ENCODE results near the gene BCR.

The BCR gene

DNA sequence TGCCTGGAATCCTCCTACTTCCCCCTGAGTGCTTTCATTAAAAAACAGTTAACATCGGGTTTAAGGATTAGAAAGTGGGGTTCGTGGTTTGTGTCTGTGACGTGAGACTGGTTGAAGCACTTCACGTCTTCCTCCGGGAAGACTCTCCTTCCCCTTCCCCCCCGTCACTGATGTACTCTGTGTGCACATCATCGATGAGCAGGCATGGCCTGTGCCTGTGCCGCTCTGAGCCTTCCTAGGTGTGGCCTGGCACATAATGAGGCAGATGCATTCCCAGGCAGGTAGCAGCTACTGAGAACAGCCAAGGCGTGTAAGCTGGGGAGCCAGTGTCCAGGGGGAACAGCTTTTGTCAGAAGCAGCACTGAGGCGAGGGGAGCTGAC is 93.8 kb downstream of the BCR start:
- no peak for DNase-seq (ENCODE audit: extremely low read depth, insufficient read length)
- TF ChIP-seq, protein P1, sequence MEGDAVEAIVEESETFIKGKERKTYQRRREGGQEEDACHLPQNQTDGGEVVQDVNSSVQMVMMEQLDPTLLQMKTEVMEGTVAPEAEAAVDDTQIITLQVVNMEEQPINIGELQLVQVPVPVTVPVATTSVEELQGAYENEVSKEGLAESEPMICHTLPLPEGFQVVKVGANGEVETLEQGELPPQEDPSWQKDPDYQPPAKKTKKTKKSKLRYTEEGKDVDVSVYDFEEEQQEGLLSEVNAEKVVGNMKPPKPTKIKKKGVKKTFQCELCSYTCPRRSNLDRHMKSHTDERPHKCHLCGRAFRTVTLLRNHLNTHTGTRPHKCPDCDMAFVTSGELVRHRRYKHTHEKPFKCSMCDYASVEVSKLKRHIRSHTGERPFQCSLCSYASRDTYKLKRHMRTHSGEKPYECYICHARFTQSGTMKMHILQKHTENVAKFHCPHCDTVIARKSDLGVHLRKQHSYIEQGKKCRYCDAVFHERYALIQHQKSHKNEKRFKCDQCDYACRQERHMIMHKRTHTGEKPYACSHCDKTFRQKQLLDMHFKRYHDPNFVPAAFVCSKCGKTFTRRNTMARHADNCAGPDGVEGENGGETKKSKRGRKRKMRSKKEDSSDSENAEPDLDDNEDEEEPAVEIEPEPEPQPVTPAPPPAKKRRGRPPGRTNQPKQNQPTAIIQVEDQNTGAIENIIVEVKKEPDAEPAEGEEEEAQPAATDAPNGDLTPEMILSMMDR (IDR thresholded peaks at IDR 0.05; ENCODE audit: insufficient read depth, low read length, poor library complexity, severe bottlenecking), result no peak
- Histone ChIP-seq H3K36me3 (ENCODE audit: control insufficient read depth, insufficient read depth, low read length) (peaks cover 25% of the 10 kb centered on the region), H3K27me3 (replicated peaks; ENCODE audit: control insufficient read depth, insufficient read depth, low read length) (no peaks in the 10 kb centered on the region), H3K4me3 (replicated peaks; ENCODE audit: low read depth, low read length) (no peak overlapping the region)

DNA sequence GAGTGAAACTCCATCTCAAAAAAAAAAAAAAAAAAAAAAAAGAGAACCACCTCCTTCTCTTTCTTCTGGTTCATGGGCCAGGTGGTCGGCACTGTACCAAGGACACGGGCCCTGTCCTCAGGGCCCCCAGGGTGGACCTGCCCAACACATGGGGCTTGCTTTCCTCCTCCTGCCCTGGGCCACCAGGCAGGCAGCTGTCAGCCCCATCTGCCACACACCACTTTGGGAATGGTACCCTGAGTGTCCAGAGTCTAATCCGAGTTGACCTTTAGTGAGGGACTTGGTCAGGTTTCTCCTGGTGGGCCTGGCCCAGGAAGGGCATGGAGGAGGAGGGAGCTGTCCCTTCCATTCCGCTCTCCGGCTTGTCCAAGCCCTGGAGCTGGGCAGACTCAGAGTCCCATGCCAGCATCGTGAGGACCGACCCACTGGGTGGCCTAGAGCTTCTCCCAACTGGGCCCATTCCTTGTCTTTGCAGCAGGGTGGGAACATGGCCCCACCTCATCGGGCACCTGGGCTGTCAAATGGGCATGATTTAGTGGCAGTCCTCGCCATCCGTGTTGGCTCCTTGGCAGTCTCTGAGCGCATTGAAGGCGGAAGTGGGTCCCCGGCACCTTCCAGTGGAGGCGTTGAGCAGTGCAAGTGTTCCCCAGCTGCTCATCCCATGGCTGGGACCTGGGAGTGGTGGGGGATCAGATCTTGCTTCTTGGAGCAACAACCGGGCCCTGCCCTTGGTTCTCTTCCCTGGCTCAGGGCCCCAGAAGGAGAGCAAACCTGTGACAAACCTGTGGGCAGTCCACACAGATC is 94.8 kb downstream of the BCR start:
- Histone ChIP-seq H3K36me3 (ENCODE audit: control insufficient read depth, insufficient read depth, low read length) (peaks cover 25% of the 10 kb centered on the region), H3K4me3 (replicated peaks; ENCODE audit: low read depth, low read length) (no peak overlapping the region), H3K27me3 (replicated peaks; ENCODE audit: control insufficient read depth, insufficient read depth, low read length) (no peaks in the 10 kb centered on the region)
- DNase-seq (ENCODE audit: extremely low read depth, insufficient read length), result no peak
- TF ChIP-seq, protein P1 (IDR thresholded peaks at IDR 0.05; ENCODE audit: insufficient read depth, low read length, poor library complexity, severe bottlenecking), result no peak

DNA sequence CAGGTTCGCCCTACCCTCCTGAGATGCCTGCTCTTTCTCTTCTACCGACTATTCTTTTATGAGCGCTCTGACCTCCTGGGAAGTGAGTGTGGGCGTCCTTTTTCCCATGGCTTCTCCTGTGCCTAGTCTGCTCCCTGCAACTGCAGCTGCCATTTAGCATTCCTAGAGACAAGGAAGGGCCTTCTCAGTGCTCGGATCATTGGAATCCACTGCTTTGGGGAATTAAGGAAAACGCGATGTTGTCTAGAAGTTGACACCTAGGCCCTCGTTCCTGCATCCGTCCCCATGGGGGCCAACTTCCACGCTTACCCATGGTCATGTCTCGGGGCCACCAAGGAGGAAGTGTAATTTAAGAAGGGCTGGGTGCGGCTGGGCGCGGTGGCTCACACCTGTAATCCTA is 95.4 kb downstream of the BCR start:
- TF ChIP-seq, protein P1 (IDR thresholded peaks at IDR 0.05; ENCODE audit: insufficient read depth, low read length, poor library complexity, severe bottlenecking), result no peak
- peaks cover 25% of the 10 kb centered on the region for H3K36me3 ChIP-seq (ENCODE audit: control insufficient read depth, insufficient read depth, low read length)
- no peak overlapping the region for H3K4me3 ChIP-seq (replicated peaks; ENCODE audit: low read depth, low read length)
- no peaks in the 10 kb centered on the region for H3K27me3 ChIP-seq (replicated peaks; ENCODE audit: control insufficient read depth, insufficient read depth, low read length)
- DNase-seq (ENCODE audit: extremely low read depth, insufficient read length), result no peak

DNA sequence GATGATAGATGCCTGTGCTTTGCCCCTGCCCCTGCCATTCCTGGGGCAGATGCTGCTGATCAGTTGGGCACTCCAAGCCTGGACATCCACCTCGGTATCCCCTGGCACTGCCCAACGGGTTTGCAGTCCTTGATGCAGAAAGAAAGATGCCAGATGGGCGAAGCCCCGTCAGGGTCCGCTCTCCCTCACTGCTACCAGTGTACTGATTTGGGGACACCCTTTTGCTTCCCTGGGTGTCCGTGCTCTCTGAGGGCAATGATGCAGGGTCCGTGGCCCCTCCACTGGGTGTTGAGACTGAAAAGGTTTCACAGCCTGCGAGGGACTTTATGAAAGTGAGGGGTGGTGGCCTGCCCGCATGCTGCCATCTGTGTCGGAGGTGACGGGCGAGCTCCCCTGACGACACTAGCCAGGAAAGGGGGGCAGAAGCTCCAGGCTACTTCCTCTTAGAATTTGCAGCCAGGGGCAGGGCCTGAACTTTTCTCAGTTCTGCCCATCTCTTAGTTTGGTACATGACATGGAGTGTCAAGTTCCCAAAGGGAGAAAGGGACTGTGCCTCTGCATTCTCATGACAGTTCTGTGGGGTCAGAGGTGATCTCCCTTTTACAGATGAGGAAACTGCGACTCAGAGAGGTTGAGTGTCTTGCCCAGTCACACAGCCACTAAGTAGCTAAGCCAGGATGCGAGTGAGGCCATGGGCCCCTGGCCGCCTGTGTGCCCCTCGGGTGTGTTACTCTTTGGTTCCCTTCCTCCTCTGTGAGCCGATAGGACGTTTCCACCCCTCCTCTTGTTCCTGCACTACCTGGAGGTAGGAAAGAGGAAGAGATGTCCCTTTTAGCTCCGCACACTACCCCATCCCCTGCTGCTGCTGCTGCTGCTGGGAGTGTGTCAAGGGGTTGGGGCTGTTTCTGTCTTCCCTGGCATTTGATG is 96.6 kb downstream of the BCR start:
- TF ChIP-seq, protein P1 (IDR thresholded peaks at IDR 0.05; ENCODE audit: insufficient read depth, low read length, poor library complexity, severe bottlenecking), result no peak
- no peak overlapping the region for H3K4me3 ChIP-seq (replicated peaks; ENCODE audit: low read depth, low read length)
- no peak for DNase-seq (ENCODE audit: extremely low read depth, insufficient read length)
- H3K36me3 ChIP-seq (ENCODE audit: control insufficient read depth, insufficient read depth, low read length), result peaks cover 25% of the 10 kb centered on the region
- H3K27me3 ChIP-seq (replicated peaks; ENCODE audit: control insufficient read depth, insufficient read depth, low read length), result no peaks in the 10 kb centered on the region

DNA sequence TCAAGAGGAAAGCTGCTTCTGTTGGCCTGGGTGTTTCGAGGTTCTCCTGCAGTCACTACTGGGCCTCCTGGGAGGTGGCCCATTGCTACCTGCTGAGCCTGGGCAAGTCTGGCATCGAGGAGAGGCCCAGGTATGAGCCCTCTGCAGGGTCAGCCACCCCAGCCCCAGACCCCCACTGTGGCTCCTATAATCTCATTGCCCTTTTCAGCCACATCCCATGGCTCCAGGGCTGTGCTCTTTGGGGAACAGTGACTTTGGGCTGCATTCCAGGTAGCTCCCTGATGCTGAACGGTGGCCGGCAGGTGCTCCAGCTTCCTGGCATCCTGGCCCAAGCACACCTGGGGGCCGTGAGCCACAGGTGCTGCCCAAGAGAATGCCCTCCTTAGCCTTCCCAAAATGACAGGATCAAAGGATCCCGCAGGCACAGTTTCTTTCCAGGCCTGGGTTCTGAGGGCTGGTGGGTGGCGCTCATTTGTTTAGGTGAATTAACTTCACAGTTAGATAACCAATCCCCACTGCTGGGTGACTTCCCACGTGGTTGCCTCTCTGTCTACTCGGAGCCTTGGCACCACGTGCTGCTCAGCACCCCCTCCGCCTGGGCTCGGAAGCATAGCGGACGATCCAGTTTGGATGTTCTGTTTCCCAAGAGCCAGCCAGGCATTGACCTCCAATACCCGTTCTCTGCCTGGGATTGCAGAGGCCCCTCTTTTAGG is 97.4 kb downstream of the BCR start:
- Histone ChIP-seq H3K27me3 (replicated peaks; ENCODE audit: control insufficient read depth, insufficient read depth, low read length) (no peaks in the 10 kb centered on the region), H3K36me3 (ENCODE audit: control insufficient read depth, insufficient read depth, low read length) (peaks cover 25% of the 10 kb centered on the region), H3K4me3 (replicated peaks; ENCODE audit: low read depth, low read length) (no peak overlapping the region)
- TF ChIP-seq, protein P1 (IDR thresholded peaks at IDR 0.05; ENCODE audit: insufficient read depth, low read length, poor library complexity, severe bottlenecking), result no peak
- no peak for DNase-seq (ENCODE audit: extremely low read depth, insufficient read length)

Data from GM06990 (cell line).